Measurements from ENCODE around the gene SLCO1A2.
"Not testable (repeated sequence)": the region's sequence is repeated elsewhere in the genome, so short reads cannot be mapped to it uniquely, and the experiment has no call there.

Gene SLCO1A2, protein sequence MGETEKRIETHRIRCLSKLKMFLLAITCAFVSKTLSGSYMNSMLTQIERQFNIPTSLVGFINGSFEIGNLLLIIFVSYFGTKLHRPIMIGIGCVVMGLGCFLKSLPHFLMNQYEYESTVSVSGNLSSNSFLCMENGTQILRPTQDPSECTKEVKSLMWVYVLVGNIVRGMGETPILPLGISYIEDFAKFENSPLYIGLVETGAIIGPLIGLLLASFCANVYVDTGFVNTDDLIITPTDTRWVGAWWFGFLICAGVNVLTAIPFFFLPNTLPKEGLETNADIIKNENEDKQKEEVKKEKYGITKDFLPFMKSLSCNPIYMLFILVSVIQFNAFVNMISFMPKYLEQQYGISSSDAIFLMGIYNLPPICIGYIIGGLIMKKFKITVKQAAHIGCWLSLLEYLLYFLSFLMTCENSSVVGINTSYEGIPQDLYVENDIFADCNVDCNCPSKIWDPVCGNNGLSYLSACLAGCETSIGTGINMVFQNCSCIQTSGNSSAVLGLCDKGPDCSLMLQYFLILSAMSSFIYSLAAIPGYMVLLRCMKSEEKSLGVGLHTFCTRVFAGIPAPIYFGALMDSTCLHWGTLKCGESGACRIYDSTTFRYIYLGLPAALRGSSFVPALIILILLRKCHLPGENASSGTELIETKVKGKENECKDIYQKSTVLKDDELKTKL

DNA sequence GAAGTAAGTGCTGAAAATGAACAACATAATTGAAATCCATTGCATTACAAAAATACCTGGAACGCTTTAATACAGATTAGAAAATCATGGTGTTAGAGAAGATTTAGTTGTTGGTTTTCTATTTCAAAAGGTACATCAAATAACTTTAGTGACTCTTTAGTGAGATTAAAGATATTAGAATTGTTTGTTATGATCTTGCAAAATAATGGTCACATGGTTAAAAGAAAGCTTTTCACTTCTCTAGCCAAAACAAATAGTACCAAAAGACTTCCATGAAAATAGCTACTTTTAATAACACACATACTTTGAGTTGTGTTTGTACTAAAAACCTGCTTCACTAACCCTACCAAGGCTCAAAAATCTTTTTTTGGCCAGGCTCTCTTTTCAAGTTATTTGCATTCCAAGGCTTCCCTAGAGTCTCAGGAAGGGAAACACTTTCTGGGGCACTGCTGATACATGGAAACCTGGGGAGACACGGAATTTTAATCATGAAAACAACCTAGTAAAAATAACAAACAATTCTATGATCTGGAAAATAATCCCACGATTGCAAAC lies at the start of gene SLCO1A2:
Gene SLCO1A2 (minus strand): TSS at position 147 of the 555 bp plus-strand sequence. CDS start 270 bp downstream, outside the sequence.
- no peak for DNase-seq

DNA sequence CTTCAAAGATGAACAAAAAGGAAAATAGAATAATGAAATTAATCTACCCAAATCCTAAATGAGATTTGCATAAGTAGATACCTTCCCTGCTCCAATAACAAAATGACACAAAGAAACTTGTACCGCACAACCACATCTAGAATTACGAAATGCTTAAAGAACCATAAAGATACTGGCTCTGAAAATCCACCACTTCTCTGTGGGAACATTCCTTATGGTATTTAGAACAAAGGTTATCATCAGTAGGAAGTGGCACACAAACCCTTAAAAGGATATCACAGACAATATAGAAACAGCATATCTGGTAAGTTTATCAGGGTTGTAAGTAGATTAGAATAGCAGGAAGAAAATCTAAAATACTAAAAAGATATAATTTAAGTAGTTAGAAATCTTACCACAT lies 49.5 kb upstream of the SLCO1A2 start:
- DNase-seq: no peak

GRCh38 chr12:21381320-21381719 lies 46.6 kb upstream of the SLCO1A2 start:
- not testable (repeated sequence) for DNase-seq

- no peak for DNase-seq
Observed at GRCh38 chr12:21379218-21379617, 44.5 kb upstream of the SLCO1A2 start.

- DNase-seq: no peak
Observed at GRCh38 chr12:21372602-21373001, 37.9 kb upstream of the SLCO1A2 start, which contains the start of gene IAPP. Gene IAPP, plus strand, starts transcription at chr12:21372902. Its CDS starts 450 bp downstream, at chr12:21373352.

DNA sequence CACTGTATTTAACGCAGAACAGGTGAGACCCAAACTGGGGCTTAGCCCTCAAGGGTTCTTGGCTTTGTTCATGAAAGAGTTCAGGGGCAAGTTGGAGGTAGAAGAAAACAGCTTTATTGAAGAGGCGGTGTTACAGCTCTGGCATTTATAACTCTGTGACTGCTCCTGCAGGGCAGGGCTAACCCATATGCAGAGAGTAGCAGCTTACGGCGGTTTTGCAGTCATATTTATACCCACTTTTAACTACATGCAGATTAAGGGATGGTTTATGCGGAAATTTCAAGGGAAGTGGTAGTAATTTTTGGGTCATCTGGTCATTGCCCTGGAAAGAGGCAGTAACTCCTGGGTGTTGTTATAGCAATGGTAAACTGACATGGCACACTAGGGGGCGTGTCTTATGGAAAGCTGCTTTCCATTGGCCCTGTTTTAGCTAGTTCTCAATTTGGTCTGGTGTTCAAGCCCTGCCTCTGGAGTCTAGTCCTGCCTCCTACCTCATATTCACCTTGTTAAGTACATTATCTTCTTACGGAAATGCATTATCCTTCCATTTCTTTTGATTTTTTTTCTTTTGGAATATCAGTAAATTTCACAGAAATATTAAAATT lies 36.2 kb upstream of the SLCO1A2 start:
- no peak for DNase-seq

- DNase-seq: no peak
Observed at GRCh38 chr12:21369141-21369980, 34.6 kb upstream of the SLCO1A2 start.

DNA sequence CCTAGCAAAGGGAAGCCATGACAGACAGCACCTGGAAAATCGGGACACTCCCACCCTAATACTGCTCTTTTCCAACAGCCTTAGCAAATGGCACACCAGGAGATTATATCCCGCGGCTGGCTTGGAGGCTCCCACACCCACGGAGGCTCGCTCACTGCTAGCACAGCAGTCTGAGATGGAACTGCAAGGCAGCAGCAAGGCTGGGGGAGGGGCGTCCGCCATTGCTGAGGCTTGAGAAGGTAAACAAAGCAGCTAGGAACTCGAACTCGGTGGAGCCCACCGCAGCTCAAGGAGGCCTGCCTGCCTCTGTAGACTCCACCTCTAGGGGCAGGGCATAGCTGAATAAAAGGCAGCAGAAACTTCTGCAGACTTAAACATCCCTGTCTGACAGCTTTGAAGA lies 25.9 kb upstream of the SLCO1A2 start:
- DNase-seq: not testable (repeated sequence)

DNA sequence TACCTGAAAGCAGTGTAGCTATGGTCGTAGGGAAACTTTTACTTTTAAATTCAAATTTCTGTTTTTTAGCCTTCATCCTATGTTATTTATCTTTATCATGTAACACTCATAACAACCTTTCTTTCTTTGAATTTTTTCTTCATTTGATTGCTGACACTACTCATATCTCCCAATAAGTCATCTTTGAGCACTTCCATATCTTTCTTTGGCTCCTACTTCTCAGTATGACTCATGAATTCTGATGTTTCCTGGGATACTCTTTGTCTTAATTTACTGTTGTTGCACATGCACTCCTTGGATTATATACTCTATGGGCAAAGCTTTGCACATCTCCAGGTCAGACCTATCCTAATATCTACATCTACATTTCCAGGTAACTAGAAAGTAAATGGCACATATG lies 19.9 kb upstream of the SLCO1A2 start:
- DNase-seq: no peak

GRCh38 chr12:21353948-21354347 lies 19.2 kb upstream of the SLCO1A2 start:
- no peak for DNase-seq

GRCh38 chr12:21353487-21353886 lies 18.8 kb upstream of the SLCO1A2 start:
- DNase-seq: no peak

GRCh38 chr12:21350975-21351374 lies 16.3 kb upstream of the SLCO1A2 start:
- no peak for DNase-seq

DNA sequence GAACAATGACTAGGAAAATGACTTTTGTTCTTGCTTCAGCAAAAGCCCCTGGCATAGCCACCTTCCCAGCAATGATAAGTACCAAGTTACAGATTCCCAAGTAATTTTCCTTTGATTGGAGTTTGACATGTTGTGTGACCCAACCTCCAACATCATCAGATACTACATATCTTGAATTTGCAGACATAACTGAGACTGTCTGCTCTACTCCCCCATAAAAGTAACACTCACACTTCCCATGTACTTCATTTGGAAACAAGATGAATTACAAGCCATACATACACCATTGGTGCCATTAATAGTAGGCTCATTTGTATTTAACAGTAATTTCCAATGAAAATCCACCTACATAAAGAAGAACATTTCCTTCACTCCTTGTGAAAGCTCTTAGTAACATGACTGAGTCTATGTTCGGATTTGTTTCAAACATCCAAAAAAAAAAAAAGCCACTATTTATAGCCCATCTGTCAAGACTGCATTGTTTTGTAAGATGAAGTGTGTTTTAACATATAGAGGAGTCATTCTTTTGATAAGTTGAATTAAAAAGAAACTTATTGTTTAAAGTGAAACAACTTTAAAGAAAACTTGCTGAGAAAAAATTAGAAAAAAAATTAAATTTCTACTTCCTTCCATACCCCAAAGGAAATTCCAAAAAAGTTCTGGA lies 12.0 kb upstream of the SLCO1A2 start:
- DNase-seq: no peak

GRCh38 chr12:21343636-21344035 lies 8.9 kb upstream of the SLCO1A2 start:
- no peak for DNase-seq

DNA sequence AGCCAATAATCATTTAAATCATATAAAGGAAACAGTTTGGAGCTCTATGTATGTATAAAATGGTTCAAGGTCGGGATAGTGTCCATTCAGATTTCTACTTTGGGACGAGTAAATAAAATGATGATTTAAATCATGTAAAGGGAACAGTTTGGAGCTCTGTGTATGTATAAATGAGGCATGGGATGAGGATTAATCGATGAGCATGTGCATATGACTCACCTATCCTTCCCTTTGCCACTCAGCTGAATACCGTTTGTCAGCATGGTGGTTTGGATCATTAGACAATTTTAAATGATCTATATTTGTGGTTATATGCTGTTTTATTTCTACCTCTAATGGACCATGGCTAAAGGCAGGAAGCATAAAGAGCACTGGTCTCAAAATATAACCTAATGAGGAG lies 7.1 kb upstream of the SLCO1A2 start:
- no peak for DNase-seq

DNA sequence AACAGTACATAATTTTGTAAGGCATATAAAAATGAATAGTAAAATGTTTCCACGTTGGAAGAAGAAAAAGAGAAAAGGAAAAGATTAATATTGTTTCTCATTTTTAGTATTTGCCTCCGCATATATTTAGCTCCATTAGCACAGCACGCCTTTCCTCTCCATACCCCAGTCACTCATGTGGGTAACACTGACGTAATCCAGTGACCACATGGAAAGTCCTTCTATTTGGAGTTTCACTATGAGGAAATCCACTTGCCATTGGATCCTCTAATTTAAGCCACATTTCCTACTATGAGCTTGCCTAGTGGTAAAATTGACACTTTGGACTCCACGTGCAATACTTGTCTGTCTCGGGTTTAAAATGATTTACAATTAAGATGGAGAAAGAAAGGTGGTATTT lies 5.7 kb upstream of the SLCO1A2 start:
- DNase-seq: no peak

- DNase-seq: no peak
Observed at GRCh38 chr12:21339921-21340320, 5.2 kb upstream of the SLCO1A2 start.

DNA sequence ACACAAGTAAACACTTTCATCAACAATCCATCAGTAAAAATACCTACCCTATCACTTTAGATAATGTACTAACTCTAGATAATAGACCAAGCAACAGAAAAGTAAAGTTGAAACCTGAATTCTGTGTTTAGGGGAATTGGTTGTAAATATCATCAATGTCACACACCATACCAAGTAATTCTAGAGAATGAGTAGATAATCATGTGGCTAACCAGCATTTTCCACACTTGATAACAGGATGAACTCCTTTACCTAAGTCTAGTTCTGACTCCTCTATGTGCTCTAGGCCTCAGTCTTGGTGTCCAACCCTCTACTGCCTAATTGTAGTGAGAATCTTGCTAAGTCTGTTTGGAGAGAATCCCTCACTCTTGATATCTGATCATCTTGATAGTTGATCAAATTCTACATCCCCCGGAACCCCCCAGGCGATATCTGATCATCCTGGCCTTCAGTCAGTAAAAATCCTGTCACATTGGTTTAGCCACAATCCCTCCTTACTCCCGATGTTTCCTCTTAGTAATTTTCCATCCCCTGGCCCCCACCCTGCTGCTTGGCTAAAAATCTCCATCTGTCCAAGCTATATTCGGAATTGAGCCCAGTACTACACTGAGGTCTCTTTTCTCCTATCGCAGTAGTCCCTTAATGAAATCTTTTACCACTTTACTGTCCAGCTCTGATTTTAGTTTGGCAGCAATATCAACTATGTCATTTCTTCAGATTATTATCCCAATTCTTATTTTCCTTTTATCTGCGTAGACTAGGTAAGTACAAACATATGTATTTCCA lies 3.4 kb upstream of the SLCO1A2 start:
- DNase-seq: no peak

DNA sequence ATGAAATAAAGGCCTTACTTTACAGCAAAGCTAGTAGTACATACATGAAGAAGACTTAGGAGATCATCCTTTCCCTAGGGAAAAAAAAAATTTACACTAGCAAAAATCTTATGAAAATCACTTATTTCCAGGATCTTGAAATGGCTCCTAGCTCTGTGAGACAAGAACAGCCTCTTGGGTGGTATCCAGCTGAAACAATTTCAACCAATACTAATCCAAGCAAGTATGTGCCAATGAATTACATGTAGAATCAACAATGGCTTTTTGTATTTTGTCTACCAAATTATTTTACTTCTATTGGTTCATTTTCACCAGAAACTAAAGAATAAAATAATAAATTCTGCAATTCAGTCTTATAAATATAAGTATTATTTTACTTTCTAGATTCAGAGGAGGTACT lies 2.7 kb upstream of the SLCO1A2 start:
- DNase-seq: no peak

GRCh38 chr12:21336656-21337055 lies 1.9 kb upstream of the SLCO1A2 start:
- DNase-seq: no peak

GRCh38 chr12:21330682-21331253 lies 3.9 kb downstream of the SLCO1A2 start:
- DNase-seq: no peak

Measured in NCI-H2227 treated with DMSO at 0.1 percent for 48 hours (cell line).